WTC11 (cell line): ENCODE data around the gene BCAS3.

ENCODE experiments used
- CREB1 ChIP-seq: sonication (generic); formaldehyde crosslinking; IDR thresholded peaks from 2 replicates; pipeline ENCODE4 v1.8.0; 2023; ENCODE audit warnings: mild to moderate bottlenecking, missing genetic modification reagents
- ZBTB21 ChIP-seq: sonication (generic); formaldehyde crosslinking; IDR thresholded peaks from 2 replicates; pipeline ENCODE4 v1.8.1; 2023; ENCODE audit warnings: mild to moderate bottlenecking, missing genetic modification reagents, borderline replicate concordance
- TF ChIP-seq, protein P1 (sequence below): sonication (generic); formaldehyde crosslinking; IDR thresholded peaks from 2 replicates; pipeline ENCODE4 v1.8.0; 2023; ENCODE audit warnings: missing genetic modification reagents, mild to moderate bottlenecking, borderline replicate concordance

DNA sequence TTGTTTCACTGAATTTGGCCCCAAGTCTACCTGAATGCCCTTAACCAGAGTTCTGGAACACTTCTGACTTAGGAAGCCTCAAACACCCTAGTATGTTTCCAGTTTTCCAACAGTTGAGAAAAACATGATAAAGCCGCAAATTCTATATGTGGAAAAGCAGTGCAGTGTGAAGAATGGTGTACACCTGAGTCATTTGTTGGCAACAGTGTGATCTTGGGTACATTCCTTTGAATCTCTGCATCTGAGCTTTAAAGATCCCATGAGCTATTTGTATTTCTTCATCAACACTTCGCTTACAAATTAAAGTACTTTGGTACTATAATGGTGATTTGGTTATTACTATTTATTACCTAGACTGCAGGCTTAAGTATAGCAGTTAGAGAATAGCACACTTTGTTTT, 628.4 kb downstream of the BCAS3 start:
- TF ChIP-seq ZBTB21: no peak
- TF ChIP-seq, protein P1, sequence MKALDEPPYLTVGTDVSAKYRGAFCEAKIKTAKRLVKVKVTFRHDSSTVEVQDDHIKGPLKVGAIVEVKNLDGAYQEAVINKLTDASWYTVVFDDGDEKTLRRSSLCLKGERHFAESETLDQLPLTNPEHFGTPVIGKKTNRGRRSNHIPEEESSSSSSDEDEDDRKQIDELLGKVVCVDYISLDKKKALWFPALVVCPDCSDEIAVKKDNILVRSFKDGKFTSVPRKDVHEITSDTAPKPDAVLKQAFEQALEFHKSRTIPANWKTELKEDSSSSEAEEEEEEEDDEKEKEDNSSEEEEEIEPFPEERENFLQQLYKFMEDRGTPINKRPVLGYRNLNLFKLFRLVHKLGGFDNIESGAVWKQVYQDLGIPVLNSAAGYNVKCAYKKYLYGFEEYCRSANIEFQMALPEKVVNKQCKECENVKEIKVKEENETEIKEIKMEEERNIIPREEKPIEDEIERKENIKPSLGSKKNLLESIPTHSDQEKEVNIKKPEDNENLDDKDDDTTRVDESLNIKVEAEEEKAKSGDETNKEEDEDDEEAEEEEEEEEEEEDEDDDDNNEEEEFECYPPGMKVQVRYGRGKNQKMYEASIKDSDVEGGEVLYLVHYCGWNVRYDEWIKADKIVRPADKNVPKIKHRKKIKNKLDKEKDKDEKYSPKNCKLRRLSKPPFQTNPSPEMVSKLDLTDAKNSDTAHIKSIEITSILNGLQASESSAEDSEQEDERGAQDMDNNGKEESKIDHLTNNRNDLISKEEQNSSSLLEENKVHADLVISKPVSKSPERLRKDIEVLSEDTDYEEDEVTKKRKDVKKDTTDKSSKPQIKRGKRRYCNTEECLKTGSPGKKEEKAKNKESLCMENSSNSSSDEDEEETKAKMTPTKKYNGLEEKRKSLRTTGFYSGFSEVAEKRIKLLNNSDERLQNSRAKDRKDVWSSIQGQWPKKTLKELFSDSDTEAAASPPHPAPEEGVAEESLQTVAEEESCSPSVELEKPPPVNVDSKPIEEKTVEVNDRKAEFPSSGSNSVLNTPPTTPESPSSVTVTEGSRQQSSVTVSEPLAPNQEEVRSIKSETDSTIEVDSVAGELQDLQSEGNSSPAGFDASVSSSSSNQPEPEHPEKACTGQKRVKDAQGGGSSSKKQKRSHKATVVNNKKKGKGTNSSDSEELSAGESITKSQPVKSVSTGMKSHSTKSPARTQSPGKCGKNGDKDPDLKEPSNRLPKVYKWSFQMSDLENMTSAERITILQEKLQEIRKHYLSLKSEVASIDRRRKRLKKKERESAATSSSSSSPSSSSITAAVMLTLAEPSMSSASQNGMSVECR (CRISPR knock-in tag): no peak
- TF ChIP-seq CREB1 (CRISPR knock-in tag): no peak
